Panc1 (cell line): ENCODE measurements around the gene ZNF195. TPM values are rescaled to one million over a fixed set of nuclear protein-coding genes. Genes with fewer than 3 reads are reported as not detected.
"Not testable (repeated sequence)": the region's sequence is repeated elsewhere in the genome, so short reads cannot be mapped to it uniquely, and the experiment has no call there.

Experiments
- ATAC-seq: fragments of 200-7000 bp; cut with Tn5 transposase; 2 replicates; pipeline ENCODE4 v1.9.1; 2020; ENCODE audit warnings: mild to moderate bottlenecking, moderate library complexity
- BruUV-seq: library from RNA; stranded (reverse); fragments of 400-500 nt; replicated peaks from 2 replicates; lab custom pipeline; 2021; lab: Mats Ljungman, UMichigan
- CTCF ChIA-PET: fragments of 300-600 bp; sonication (Branson Sonifier 250); formaldehyde crosslinking; loops from one replicate; lab custom pipeline; 2022; ENCODE audit warnings: antibody characterized with exemption; lab: Charles Lee
- POLR2A ChIA-PET: fragments of 300-600 bp; sonication (Branson Sonifier 250); formaldehyde crosslinking; loops from one replicate; lab custom pipeline; 2022; ENCODE audit warnings: antibody characterized with exemption; lab: Charles Lee
- DNase-seq: peaks from one replicate; pipeline ENCODE4 v3.0.0-alpha.2; 2010; ENCODE audit warnings: low read depth, low spot score
- H3K27ac ChIP-seq: 2 replicates; pipeline ENCODE4 v1.5.1; 2011; ENCODE audit warnings: mild to moderate bottlenecking, low read length, inconsistent platforms
- H3K27me3 ChIP-seq: fragments of 200-500 bp; sonication (Bioruptor generic); 2 replicates; pipeline ENCODE4 v1.6.0; 2014; ENCODE audit warnings: low read length, inconsistent platforms; ENCODE audit not compliant: control insufficient read depth, insufficient read depth
- H3K36me3 ChIP-seq: fragments of 200-500 bp; sonication (Bioruptor generic); 2 replicates; pipeline ENCODE4 v1.5.1; 2014; ENCODE audit warnings: inconsistent platforms, mild to moderate bottlenecking, low read length, moderate library complexity; ENCODE audit not compliant: control insufficient read depth, insufficient read depth
- H3K4me1 ChIP-seq: 2 replicates; pipeline ENCODE4 v1.5.1; 2011; ENCODE audit warnings: inconsistent platforms, mild to moderate bottlenecking, low read length, moderate library complexity; ENCODE audit not compliant: control insufficient read depth, insufficient read depth
- H3K4me3 ChIP-seq, 2 experiments: 2 replicates each; pipeline ENCODE4 v1.5.1; 2011 to 2012; ENCODE audit warnings: low read depth in 2 of 2, low read length in 2 of 2, mild to moderate bottlenecking in 2 of 2, inconsistent platforms in 1 of 2, moderate library complexity in 1 of 2
- H3K9me3 ChIP-seq: fragments of 200-500 bp; sonication (Bioruptor generic); 2 replicates; pipeline ENCODE4 v1.5.1; 2014; ENCODE audit warnings: low read depth, mild to moderate bottlenecking, inconsistent platforms, low read length, moderate library complexity; ENCODE audit not compliant: control insufficient read depth, insufficient read depth
- in situ Hi-C: cut with HindIII; loops from 2 replicates; pipeline ENCODE4 v1.10.0; 2016; ENCODE audit warnings: low sequenced_read_pairs, low pct_unique_long_range_greater_than_20kb
- intact Hi-C: fragments of 100-400 bp; cut with micrococcal nuclease; formaldehyde crosslinking; loops from one replicate; pipeline ENCODE4 v1.10.0; 2022; ENCODE audit not compliant: unreplicated experiment
- total RNA-seq: library from RNA; stranded (reverse); gene quantifications from one replicate; pipeline ENCODE4 v1.2.1, GENCODE V29; 2021; ENCODE audit not compliant: unreplicated experiment

Gene ZNF195
- total RNA-seq, 1 experiment from 2014 or later = 79.0 TPM

- H3K27ac ChIP-seq, H3K4me1 ChIP-seq, DNase-seq, CTCF ChIA-PET, in situ Hi-C loops, H3K4me3 ChIP-seq, BruUV-seq, ATAC-seq, H3K36me3 ChIP-seq, H3K9me3 ChIP-seq, H3K27me3 ChIP-seq, POLR2A ChIA-PET: not testable (repeated sequence)
- intact Hi-C loops = loop anchor here (10.0 kb wide), 1 partner anchor 452 kb away; the partner anchor contains the start of gene STIM1
Measured at GRCh38 chr11:3402181-3402860, 23.4 kb upstream of the ZNF195 start.

GRCh38 chr11:3401052-3401451, 22.1 kb upstream of the ZNF195 start:
- H3K27me3 ChIP-seq, H3K9me3 ChIP-seq, H3K4me3 ChIP-seq, H3K27ac ChIP-seq, BruUV-seq, H3K4me1 ChIP-seq, ATAC-seq, POLR2A ChIA-PET, in situ Hi-C loops, DNase-seq, H3K36me3 ChIP-seq, CTCF ChIA-PET: not testable (repeated sequence)
- intact Hi-C loops = loop anchor here (10.0 kb wide), 1 partner anchor 454 kb away; the partner anchor contains the start of gene STIM1

GRCh38 chr11:3398509-3398908, 19.6 kb upstream of the ZNF195 start:
- ATAC-seq, H3K27ac ChIP-seq: not testable (repeated sequence)

GRCh38 chr11:3398106-3398505, 19.2 kb upstream of the ZNF195 start:
- ATAC-seq, H3K4me3 ChIP-seq, DNase-seq, CTCF ChIA-PET, H3K4me1 ChIP-seq, POLR2A ChIA-PET, BruUV-seq, H3K36me3 ChIP-seq, H3K27me3 ChIP-seq, H3K27ac ChIP-seq, in situ Hi-C loops, H3K9me3 ChIP-seq, intact Hi-C loops: not testable (repeated sequence)

More at GRCh38 chr11:3398509-3398908, 19.6 kb upstream of the ZNF195 start:
- H3K4me3 ChIP-seq, in situ Hi-C loops, H3K4me1 ChIP-seq, CTCF ChIA-PET, POLR2A ChIA-PET, intact Hi-C loops, H3K27me3 ChIP-seq, DNase-seq, BruUV-seq, H3K9me3 ChIP-seq, H3K36me3 ChIP-seq: not testable (repeated sequence)

- H3K27me3 ChIP-seq, H3K4me1 ChIP-seq, in situ Hi-C loops, POLR2A ChIA-PET, BruUV-seq, intact Hi-C loops, ATAC-seq, DNase-seq, CTCF ChIA-PET, H3K36me3 ChIP-seq, H3K27ac ChIP-seq, H3K4me3 ChIP-seq, H3K9me3 ChIP-seq: not testable (repeated sequence)
Measured at GRCh38 chr11:3397210-3397609, 18.3 kb upstream of the ZNF195 start.

GRCh38 chr11:3395468-3395867, 16.5 kb upstream of the ZNF195 start:
- H3K9me3 ChIP-seq, H3K36me3 ChIP-seq, DNase-seq, intact Hi-C loops, POLR2A ChIA-PET, H3K27ac ChIP-seq, H3K27me3 ChIP-seq, CTCF ChIA-PET, BruUV-seq, H3K4me1 ChIP-seq, in situ Hi-C loops, ATAC-seq, H3K4me3 ChIP-seq: not testable (repeated sequence)

GRCh38 chr11:3394956-3395355, 16.0 kb upstream of the ZNF195 start:
- in situ Hi-C loops, CTCF ChIA-PET, H3K36me3 ChIP-seq, H3K4me3 ChIP-seq, POLR2A ChIA-PET, H3K27me3 ChIP-seq, H3K27ac ChIP-seq, ATAC-seq, H3K4me1 ChIP-seq, DNase-seq, intact Hi-C loops, BruUV-seq, H3K9me3 ChIP-seq: not testable (repeated sequence)
